GM06990 (cell line): Measurements from ENCODE around the gene FAM136A.
"Not testable (repeated sequence)": the region's sequence is repeated elsewhere in the genome, so short reads cannot be mapped to it uniquely, and the experiment has no call there.

Source experiments
- DNase-seq: peaks from one replicate; pipeline ENCODE4 v3.0.0-alpha.2; 2011; ENCODE audit not compliant: insufficient read length; ENCODE audit errors: extremely low read depth
- H3K27me3 ChIP-seq: replicated peaks from 2 replicates; pipeline ENCODE4 v1.6.0; 2011; ENCODE audit warnings: low read length; ENCODE audit not compliant: control insufficient read depth, insufficient read depth
- H3K36me3 ChIP-seq: 2 replicates; pipeline ENCODE4 v1.5.1; 2011; ENCODE audit warnings: low read length; ENCODE audit not compliant: control insufficient read depth, insufficient read depth
- H3K4me3 ChIP-seq: replicated peaks from 2 replicates; pipeline ENCODE4 v1.5.1; 2011; ENCODE audit warnings: low read depth, mild to moderate bottlenecking, control low read depth, low read length
- CTCF ChIP-seq: IDR thresholded peaks from 2 replicates; pipeline ENCODE4 v1.5.1; 2011; ENCODE audit warnings: low read length, control low read depth, mild to moderate bottlenecking, inconsistent platforms; ENCODE audit not compliant: insufficient read depth, poor library complexity, severe bottlenecking

Gene FAM136A

GRCh38 chr2:70305531-70305930 lies 3.7 kb upstream of the FAM136A start:
- TF ChIP-seq CTCF = no peak
- no peaks in the 10 kb centered on the region for H3K27me3 ChIP-seq
- H3K4me3 ChIP-seq = no peak overlapping the region
- peaks cover 1% of the 10 kb centered on the region; the same call in 1 of the 2 replicates for H3K36me3 ChIP-seq
- no peak for DNase-seq

GRCh38 chr2:70304498-70304897 lies 2.6 kb upstream of the FAM136A start:
- TF ChIP-seq CTCF = no peak
- no peak overlapping the region for H3K4me3 ChIP-seq
- DNase-seq = no peak

GRCh38 chr2:70303186-70303585 lies 1.3 kb upstream of the FAM136A start:
- no peak for TF ChIP-seq CTCF
- H3K36me3 ChIP-seq = peaks cover 1% of the 10 kb centered on the region
- no peaks in the 10 kb centered on the region for H3K27me3 ChIP-seq
- no peak overlapping the region for H3K4me3 ChIP-seq
- DNase-seq = no peak

More at GRCh38 chr2:70304498-70304897, 2.6 kb upstream of the FAM136A start:
- H3K36me3 ChIP-seq = peaks cover 1% of the 10 kb centered on the region; the same call in 1 of the 2 replicates
- H3K27me3 ChIP-seq = no peaks in the 10 kb centered on the region

GRCh38 chr2:70302195-70302546 lies 304 bp upstream of the FAM136A start:
- not testable (repeated sequence) for DNase-seq, H3K36me3 ChIP-seq, H3K27me3 ChIP-seq
- peak overlapping the region; percentile 6; the same call in 1 of the 2 replicates for H3K4me3 ChIP-seq

- TF ChIP-seq CTCF = no peak
- no peak for DNase-seq
- peak overlapping the region; percentile 86 for H3K4me3 ChIP-seq
- H3K36me3 ChIP-seq = peaks cover 1% of the 10 kb centered on the region
- H3K27me3 ChIP-seq = no peaks in the 10 kb centered on the region
Measured at GRCh38 chr2:70300771-70301343, 1.0 kb downstream of the FAM136A start.

- H3K27me3 ChIP-seq, H3K36me3 ChIP-seq, H3K4me3 ChIP-seq, DNase-seq: not testable (repeated sequence)
Measured at GRCh38 chr2:70297828-70298227, 4.0 kb downstream of the FAM136A start.

- H3K36me3 ChIP-seq = peaks cover 13% of the 10 kb centered on the region
- DNase-seq = no peak
- H3K27me3 ChIP-seq = no peaks in the 10 kb centered on the region
- no peak overlapping the region for H3K4me3 ChIP-seq
- TF ChIP-seq CTCF = no peak
Measured at GRCh38 chr2:70283500-70284191, 18.2 kb downstream of the FAM136A start.
